Dedifferentiated amniotic fluid mesenchymal stem cell (primary cell): ENCODE measurements around the gene MINDY2.
"Not testable (repeated sequence)": the region's sequence is repeated elsewhere in the genome, so short reads cannot be mapped to it uniquely, and the experiment has no call there.

ENCODE experiments used
- DNase-seq: peaks from one replicate; pipeline ENCODE4 v3.0.0-alpha.2; 2016; ENCODE audit errors: extremely low spot score

The MINDY2 gene

GRCh38 chr15:58880320-58880719, 109.2 kb downstream of the MINDY2 start:
- DNase-seq = no peak

GRCh38 chr15:58882243-58882642, 111.1 kb downstream of the MINDY2 start:
- DNase-seq = no peak

GRCh38 chr15:58883926-58884325, 112.8 kb downstream of the MINDY2 start:
- DNase-seq = not testable (repeated sequence)

- DNase-seq = no peak
Measured at GRCh38 chr15:58886921-58887320, 115.8 kb downstream of the MINDY2 start.

- no peak for DNase-seq
Measured at GRCh38 chr15:58889363-58889762, 118.3 kb downstream of the MINDY2 start.

GRCh38 chr15:58898150-58898680, 127.1 kb downstream of the MINDY2 start:
- no peak for DNase-seq

- no peak for DNase-seq
Measured at GRCh38 chr15:58900631-58901030, 129.5 kb downstream of the MINDY2 start.

- no peak for DNase-seq
Measured at GRCh38 chr15:58908550-58909309, 137.6 kb downstream of the MINDY2 start.

GRCh38 chr15:58909616-58910015, 138.5 kb downstream of the MINDY2 start:
- no peak for DNase-seq

- DNase-seq = no peak
Measured at GRCh38 chr15:58910456-58910855, 139.4 kb downstream of the MINDY2 start.
